ENCODE results near the gene PPP1R10. TPM values are rescaled to one million over a fixed set of nuclear protein-coding genes. Genes with fewer than 3 reads are reported as not detected.

Gene PPP1R10
- total and polyA plus RNA-seq, 2 of the 13 experiments (the other 11 are each of a cell fraction or from before 2014, with no cell fraction given) = 26.3 to 38.4 TPM

DNA sequence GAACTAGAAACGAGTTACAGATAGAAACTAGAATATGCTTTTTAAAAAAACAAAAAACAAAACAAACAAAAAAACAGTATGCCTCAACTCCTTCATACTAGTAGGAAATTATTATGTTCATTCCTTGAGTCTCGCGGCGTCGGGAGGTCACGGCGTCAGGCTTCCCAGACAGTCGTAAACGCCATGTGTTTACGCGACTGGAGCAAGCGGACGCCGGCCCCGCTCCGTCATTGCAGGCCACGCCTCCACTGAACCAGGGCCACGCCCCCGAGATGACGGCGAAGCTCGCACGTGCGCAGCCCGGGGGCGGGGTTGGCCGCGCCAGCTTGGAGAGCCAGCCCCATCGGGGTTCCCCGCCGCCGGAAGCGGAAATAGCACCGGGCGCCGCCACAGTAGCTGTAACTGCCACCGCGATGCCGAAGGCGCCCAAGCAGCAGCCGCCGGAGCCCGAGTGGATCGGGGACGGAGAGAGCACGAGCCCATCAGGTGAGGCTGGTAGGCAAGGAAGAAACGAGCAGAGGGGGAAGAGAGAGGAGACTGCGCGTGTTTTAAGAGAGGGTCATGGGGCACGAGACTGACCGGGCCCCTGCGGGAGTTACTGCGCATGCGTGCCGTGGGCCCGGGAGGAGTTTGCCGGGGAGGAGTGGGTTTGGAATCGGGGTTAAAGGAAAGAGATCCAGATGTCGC is 45.8 kb downstream of the PPP1R10 start, which contains the start of gene ABCF1 (continued):
- TF ChIP-seq, protein P1, sequence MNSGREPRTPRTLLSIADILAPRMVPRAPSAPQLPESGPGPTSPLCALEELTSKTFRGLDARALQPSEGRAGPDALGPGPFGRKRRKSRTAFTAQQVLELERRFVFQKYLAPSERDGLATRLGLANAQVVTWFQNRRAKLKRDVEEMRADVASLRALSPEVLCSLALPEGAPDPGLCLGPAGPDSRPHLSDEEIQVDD (CRISPR knock-in tag; IDR thresholded peaks at IDR 0.05; ENCODE audit: borderline replicate concordance) = peak; percentile 64; the same call in 1 of the 2 replicates
- TF ChIP-seq SNAPC2 (CRISPR knock-in tag; IDR thresholded peaks at IDR 0.05) (0 out of 2 replicates have a peak, but pooled peaks have one; percentile 31), ZNF260 (CRISPR knock-in tag; IDR thresholded peaks at IDR 0.05; ENCODE audit: borderline replicate concordance, low read depth) (no peak), MEIS2 (CRISPR knock-in tag; IDR thresholded peaks at IDR 0.05) (peak; percentile 79; the same call in 1 of the 2 replicates), RBAK (CRISPR knock-in tag; IDR thresholded peaks at IDR 0.05) (no peak), ARNTL (CRISPR knock-in tag; IDR thresholded peaks at IDR 0.05) (peak; percentile 94), TBX3 (IDR thresholded peaks at IDR 0.05; ENCODE audit: borderline replicate concordance) (peak; percentile 62; the same call in 1 of the 2 replicates), ZNF496 (CRISPR knock-in tag; IDR thresholded peaks at IDR 0.05; ENCODE audit: insufficient replicate concordance) (no peak), XRCC5 (optimal IDR thresholded peaks at IDR 0.05; ENCODE audit: low read length) (peak; percentile 74)
- TF ChIP-seq, protein P2, sequence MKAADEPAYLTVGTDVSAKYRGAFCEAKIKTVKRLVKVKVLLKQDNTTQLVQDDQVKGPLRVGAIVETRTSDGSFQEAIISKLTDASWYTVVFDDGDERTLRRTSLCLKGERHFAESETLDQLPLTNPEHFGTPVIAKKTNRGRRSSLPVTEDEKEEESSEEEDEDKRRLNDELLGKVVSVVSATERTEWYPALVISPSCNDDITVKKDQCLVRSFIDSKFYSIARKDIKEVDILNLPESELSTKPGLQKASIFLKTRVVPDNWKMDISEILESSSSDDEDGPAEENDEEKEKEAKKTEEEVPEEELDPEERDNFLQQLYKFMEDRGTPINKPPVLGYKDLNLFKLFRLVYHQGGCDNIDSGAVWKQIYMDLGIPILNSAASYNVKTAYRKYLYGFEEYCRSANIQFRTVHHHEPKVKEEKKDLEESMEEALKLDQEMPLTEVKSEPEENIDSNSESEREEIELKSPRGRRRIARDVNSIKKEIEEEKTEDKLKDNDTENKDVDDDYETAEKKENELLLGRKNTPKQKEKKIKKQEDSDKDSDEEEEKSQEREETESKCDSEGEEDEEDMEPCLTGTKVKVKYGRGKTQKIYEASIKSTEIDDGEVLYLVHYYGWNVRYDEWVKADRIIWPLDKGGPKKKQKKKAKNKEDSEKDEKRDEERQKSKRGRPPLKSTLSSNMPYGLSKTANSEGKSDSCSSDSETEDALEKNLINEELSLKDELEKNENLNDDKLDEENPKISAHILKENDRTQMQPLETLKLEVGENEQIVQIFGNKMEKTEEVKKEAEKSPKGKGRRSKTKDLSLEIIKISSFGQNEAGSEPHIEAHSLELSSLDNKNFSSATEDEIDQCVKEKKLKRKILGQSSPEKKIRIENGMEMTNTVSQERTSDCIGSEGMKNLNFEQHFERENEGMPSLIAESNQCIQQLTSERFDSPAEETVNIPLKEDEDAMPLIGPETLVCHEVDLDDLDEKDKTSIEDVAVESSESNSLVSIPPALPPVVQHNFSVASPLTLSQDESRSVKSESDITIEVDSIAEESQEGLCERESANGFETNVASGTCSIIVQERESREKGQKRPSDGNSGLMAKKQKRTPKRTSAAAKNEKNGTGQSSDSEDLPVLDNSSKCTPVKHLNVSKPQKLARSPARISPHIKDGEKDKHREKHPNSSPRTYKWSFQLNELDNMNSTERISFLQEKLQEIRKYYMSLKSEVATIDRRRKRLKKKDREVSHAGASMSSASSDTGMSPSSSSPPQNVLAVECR (CRISPR knock-in tag; IDR thresholded peaks at IDR 0.05; ENCODE audit: borderline replicate concordance) = peak; percentile 99
- TF ChIP-seq, protein P3, sequence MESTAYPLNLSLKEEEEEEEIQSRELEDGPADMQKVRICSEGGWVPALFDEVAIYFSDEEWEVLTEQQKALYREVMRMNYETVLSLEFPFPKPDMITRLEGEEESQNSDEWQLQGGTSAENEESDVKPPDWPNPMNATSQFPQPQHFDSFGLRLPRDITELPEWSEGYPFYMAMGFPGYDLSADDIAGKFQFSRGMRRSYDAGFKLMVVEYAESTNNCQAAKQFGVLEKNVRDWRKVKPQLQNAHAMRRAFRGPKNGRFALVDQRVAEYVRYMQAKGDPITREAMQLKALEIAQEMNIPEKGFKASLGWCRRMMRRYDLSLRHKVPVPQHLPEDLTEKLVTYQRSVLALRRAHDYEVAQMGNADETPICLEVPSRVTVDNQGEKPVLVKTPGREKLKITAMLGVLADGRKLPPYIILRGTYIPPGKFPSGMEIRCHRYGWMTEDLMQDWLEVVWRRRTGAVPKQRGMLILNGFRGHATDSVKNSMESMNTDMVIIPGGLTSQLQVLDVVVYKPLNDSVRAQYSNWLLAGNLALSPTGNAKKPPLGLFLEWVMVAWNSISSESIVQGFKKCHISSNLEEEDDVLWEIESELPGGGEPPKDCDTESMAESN (CRISPR knock-in tag; conservative IDR thresholded peaks at IDR 0.05) = peak; percentile 97
- TF ChIP-seq, protein P4, sequence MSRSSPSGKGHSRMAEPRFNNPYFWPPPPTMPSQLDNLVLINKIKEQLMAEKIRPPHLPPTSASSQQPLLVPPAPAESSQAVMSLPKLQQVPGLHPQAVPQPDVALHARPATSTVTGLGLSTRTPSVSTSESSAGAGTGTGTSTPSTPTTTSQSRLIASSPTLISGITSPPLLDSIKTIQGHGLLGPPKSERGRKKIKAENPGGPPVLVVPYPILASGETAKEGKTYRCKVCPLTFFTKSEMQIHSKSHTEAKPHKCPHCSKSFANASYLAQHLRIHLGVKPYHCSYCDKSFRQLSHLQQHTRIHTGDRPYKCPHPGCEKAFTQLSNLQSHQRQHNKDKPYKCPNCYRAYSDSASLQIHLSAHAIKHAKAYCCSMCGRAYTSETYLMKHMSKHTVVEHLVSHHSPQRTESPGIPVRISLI (CRISPR knock-in tag; IDR thresholded peaks at IDR 0.05; ENCODE audit: borderline replicate concordance) = peak; percentile 60; the same call in 1 of the 2 replicates
